Endometrium (tissue), 2 donors: ENCODE data around the gene ELF5.

Experiments
- FAIRE-seq: peaks from 2 replicates; lab custom pipeline; 2012; peaks lifted over from hg19 to GRCh38; lab: Jason Lieb, UNC
- donor health status: control.
- donor health status: control.

Gene ELF5

DNA sequence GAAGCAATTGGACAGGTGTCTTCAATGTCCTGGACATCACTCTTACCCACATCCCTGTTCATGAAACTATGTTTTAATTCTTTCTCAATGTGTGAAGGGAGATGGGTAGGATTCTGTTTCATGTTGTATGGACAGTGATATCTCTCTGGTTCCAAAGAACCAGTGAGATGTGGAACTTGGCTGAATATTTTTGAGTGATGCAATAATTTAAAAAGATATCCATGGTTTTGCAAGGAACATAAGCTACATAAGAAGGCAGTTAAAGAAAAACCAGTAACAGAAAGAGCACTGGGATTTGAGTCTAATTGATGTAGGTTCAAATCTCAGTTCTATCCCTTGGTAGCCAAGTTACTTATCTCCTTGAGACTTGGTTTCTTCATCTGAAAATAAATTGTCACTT is 7.7 kb upstream of the ELF5 start:
- FAIRE-seq = no peak

DNA sequence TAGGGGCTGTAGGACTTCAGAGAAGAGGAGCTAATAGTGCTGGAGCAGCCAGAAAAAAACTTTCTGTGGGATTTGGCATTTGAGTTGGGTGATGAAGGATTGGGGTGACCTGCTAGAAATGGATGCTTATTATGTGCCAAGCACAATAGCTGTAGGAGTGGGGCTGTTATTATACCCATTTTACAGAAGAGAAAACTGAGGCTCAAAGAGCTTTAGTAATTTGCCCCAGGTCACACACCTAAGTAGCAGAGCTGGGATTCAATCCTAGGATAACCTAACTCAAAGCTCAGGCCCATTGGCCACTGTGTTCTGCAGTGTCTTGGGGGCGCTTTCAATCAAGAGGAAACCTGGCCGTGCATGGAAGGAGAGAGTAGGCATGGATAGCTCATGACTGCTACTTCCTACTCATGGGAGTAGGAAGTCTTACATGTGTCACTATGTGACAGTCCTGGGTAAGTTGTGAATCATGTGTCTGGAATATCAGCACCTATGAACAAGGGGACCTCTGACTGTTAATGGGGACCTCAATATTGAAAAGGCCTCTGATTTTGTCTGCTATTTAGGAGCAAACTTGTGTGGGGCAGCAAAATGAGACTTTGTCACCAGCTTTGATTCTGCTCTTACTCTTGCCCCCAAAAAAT is 6.1 kb upstream of the ELF5 start:
- no peak for FAIRE-seq

DNA sequence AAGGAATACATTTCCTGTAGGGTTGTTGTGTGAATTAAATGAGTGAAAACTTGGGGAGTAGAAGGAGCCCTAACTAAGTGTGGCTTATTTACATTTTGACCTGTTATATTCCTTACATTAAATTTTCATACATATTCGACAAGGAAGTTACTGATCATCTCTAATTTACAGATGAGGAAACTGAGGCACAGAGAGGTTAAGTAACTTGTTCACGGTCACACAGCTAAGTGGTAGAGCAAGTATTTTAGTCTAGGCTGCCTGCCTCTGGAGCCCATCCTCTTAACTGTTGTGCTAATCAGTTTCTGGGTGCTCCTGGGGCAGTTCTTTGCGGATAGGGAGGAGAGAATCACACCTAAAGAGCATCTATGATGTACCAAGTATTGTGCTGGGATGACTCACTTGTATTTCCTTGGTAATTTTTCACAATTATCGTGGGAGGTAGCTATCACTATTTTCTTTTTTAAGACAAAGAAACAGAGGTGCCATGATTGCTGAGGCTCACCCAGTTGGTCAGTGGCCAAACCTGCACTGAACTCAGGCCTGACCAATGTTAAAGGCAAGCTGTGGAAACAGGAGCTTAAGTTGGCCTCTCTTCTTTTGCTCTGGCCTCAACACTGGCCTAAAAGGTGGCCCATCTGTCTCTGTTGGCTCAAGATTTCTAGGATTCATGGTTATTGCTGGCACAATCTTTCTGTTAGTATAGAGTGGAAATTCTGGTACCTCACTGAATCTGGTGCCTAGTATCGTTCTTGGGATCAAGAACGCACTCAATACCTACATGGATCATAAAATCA is 2.9 kb upstream of the ELF5 start:
- no peak for FAIRE-seq

DNA sequence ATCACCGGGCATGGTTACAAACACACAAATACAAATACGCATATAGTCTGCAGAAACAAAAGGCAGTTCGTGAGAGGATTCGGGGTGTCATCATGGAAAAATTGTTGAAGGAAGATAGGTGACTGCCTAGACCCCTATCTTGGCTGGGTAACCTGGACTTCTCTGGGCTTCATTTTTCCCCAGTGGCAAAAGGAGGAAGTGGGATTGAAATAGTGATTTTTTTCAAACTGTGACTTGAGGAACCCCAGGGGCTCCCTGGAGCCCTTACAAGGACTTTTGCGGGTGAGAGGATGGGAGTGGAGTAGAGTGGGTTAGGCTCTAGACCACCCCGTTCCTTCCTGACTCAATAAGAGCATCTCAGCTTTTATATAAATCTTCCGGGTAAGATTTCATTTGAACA is 1.0 kb upstream of the ELF5 start:
- FAIRE-seq = no peak

DNA sequence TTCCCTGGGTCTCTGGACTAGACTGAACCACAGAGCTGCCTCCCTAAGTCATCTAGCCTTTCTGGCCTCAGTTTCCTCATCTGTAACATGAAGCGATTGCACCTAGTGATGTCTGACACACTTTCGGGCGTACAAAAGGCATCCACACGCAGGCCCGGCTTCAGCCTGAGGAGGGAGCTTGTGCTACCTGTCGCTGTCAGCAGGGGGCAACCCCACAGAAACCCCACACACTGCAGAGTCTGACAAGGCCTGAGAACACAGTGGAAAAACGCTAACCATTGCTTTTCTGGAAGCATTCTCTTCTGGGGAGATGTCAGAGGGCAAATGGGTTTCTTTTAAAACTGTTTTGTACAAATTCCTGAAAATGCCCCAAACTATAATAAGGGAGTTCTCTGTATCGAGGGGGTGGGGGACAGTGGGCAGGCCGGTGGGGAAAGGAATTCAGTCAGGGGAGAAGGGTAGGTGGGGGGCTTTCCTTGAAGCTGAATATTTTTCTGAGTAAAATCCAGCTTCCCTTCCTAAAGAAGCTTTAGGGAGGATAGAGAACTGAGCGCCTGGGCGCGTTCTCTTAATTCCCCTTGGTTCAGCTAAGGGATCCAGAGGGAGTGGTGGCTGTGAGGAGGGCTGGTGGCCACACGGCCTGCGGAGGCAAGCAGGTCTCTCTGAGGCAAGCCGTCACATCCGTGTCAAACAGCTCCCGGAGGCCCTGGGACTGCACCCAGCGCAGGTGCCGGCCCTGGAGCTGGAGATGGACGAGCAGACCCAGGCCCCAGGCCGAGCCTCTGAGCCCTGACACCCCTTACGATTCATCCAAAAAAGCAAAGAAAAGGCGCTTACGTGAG is 533 bp downstream of the ELF5 start:
- no peak for FAIRE-seq

DNA sequence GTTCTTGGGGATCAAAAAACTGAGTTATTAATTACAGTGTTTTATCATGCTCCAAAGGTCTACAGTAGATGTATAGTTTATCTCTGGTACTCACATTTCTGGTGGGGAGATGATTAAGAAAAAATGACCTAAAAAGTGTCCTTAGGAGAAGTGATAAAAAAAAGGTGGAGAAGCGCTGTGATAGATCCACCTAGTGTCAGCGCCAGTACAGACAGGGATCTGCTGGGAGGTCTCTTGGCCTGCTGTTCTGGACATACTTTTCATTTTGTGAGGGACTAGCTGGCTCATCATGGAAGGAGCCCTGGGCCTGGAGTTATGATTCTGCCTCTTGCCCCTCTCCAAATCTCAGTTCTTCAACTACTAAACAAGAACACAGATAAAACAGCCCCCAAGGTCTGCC is 2.9 kb downstream of the ELF5 start:
- no peak for FAIRE-seq

DNA sequence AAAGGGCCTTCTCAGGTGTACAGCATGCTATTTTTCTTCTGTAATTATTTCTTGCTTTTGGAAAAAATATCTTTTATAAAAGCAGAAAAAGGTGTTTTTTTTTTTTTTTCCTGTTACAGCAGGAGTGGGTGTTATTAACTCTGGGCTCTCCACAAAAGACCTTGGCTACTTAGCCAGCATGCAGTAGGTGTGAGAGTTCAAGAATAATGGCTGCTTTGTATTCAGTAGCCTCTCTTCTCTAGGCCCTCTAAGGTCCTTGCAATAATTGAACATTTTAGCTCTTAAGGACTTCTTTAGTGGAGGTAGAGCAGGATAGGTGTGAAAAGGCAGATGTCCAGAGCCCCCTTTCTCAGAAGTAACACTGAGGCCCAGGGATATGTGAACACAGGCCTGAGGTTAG is 3.4 kb downstream of the ELF5 start:
- FAIRE-seq = no peak

DNA sequence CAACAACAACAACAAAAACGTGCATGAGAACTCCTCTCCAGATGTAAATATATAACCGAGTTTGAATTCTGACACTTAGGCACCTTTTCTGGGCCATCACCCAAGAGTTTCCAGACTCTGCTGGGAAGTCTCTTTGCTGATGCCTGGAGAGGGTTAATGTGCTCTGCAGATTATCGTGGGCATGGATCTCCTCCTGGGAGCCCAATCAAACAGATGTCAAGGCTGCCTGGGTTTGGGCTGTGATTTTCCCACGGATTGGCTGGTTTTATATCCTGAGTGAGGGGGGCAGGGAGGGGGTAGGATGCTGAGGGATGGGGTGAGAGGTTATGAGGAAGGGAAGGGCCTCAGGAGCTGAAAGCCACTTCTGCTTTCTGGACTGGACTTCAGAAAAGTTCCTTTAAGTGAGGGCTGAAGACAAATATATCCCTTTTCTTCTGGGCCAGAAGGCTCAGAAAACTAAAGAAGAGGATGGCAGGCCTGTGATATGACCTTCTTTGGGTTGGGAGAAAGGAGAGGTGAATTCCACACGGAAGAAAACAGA is 4.2 kb downstream of the ELF5 start:
- no peak for FAIRE-seq

DNA sequence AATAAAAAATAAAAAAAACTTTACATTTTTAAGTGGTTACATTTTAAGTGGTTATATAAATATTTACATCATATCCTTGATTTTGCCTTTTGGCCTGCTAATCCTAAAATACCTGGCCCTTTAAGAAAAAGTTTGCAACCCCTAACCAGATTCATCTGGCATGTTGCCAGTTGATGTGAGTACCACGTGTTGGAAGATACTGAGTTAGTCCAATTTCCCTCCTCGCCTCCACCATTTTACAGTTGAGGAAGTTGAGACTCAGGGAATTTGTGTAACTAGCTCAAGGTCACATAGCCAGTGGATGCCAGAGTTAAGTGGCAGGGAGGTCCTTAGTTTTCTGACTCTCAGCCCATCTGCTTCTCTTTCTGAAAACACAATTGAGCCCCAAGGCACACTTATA is 5.1 kb downstream of the ELF5 start:
- FAIRE-seq = no peak

DNA sequence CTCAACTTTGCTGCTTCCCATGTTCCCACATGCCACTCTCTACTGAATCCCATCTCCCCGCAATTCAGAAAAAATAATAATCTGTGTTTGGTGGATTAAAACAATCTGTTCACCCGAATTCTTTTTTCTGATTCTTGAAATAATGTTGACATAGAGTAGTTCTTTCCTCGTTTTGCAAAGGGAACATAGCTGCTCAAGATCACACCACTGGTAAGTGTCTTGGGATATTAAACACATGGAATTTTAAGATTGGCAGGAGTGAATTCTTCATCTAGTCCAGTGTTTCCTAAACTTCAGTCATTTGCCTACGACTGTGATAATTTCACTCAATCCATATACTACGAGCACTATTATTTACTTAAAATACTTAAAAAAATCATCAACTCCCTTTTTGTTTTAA is 6.0 kb downstream of the ELF5 start:
- FAIRE-seq = no peak

DNA sequence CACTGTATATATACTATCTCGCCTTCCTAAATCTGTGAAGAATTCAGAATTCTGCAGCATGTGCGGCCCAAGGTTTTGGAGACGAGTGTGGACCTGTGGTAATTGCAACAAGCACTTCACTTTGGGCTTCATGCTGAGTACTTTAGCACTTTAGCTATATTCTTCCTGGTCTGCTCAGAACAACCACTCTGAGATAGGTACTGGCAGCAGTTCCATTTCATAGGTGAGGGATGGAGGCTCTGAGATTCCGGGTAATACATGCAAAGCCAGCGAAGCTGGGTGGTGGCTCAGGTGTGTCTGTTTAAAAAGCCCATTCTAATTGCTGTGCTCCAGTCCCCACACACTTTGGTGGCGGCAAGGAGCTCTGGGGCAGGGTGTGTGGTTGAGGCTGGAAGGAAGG is 6.4 kb downstream of the ELF5 start:
- FAIRE-seq = no peak

DNA sequence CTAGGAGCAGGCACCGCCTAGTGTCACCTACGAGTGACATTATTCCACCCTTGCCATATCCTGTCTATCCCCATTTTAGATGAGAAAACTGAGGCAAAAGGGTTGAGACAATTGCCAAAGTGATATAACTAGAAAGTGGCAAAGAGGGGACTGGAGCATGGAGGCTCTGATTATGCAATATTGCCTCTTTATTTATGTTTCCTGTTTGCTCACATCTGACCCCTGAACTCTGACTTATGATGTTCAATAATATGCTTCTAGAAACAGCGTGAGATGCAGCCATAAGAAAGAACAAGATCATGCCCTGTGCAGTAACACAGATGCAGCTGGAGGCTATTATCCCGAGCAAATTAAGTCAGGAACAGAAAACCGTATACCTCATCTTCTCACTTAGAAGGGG is 7.7 kb downstream of the ELF5 start:
- no peak for FAIRE-seq

DNA sequence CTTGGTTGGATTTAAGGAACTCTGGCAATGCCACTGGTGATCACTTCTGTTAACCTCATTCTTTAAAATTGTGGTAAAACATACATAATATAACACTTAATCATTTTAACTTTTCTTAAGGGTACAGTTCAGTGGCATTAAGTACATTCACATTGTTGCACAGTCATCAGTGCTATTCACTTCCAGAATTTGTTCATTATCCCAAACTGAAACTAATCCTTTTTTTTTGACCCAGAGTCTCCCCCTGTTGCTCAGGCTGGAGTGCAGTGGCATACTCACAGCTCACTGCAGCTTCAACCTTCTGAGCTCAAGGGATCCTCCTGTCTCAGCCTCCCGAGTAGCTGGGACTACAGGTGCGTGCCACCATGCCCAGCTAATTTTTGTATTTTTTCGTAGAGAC is 10.6 kb downstream of the ELF5 start:
- FAIRE-seq = no peak

DNA sequence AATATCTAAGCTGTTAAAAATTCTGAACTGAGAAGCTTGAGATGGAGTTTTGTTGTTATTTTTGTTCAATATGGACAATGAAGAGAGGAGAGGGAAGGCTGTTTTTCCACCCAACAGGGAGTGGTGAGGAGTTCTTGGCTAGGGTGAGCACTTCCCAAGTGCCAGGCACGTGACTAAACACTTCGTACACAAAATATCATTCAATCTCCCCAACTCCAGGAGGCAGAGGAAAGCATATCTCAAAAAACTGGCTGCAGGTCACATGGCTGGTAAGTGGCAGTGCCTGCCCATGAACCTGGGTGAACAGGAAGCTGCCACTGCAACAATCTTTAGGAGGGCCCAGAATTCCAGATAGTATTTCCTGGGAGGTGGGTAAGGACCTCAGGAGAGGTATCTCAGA is 11.6 kb downstream of the ELF5 start:
- FAIRE-seq = no peak

DNA sequence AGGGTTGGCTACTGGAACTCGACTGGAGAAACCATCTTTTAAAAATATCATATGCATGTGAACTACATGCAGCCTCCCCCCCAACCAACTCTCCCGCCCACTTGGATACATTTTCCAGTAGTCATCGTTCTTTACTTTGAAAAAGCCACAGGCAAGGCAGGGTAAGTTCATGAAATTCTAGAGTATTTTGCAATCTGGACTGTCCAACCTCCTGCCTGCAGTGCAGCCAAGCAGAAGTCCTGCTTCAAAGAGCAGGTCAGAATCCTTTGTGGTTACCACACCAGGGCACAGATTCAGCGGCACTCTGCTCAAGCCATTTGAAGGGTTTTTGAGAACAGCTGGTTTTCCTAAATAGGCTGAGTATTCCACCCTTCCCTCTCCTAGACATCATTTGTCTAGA is 12.1 kb downstream of the ELF5 start:
- FAIRE-seq = no peak

DNA sequence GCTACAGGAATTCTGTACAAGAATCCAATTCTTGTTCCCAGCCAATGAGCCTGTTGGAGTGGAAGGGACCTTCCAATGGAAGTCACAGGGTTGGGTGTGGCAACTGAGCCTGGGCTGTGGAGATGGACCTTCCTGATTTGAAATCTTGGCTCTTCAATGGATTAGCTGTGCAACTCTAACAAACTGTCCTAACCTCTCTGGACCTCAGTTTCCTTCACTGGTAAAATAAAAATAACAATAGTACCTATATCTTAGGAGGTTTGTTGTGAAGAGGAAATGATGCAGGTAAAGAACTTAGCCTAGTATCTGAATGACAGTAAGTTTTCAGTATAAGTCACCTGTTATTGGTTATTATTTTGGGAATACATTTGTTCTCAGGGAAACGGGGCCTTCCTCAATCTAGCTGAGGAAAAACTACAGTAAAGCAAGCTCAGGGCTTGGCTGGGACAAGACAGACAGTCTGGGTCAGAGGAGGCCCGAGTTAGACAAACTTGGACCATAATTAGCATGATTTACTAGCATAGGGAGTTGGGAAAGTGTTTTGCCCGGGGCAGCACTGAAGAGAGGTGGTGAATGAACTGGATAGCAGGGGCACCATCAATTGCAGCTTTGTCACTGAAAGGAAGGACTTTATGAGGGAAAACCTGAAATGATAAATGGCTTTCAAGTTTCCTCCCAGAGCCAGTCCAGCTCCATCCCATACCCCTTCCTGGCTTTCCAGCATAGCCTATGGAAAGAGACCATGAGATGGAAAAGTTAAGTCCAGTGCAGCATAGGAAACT is 13.7 kb downstream of the ELF5 start:
- FAIRE-seq = no peak

DNA sequence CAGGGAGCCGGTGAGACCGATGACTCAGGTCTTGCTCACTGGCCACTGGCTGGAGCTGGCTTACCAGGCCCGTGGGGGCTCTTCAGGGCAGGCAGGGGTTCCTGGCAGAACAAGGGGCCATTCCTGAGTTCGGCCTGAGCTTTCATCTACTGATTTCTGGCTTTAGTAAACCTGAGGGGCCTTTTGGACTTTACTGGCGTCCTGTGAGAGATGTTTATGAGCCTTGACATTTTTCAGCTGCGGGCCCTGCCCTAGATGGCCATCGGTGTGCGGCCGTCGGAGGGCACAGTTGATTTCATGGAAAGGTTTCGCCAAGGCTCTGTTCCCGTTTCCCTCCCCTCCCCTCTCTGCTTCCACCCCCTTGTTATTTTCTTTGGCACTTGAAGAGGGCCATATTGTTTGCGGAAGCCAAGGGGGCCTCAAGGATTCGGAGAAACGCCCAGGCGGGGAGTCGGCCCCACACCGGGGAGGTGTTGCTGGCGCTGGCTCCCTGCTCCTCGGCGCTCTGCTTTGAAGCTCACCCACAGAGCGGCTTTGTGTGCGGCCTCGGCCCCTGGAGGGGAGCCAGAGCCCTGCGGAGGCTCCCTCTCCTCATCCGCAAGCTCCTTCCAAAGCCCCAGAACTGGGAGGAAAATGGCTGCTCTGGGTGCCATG is 17.7 kb downstream of the ELF5 start:
- FAIRE-seq = no peak

DNA sequence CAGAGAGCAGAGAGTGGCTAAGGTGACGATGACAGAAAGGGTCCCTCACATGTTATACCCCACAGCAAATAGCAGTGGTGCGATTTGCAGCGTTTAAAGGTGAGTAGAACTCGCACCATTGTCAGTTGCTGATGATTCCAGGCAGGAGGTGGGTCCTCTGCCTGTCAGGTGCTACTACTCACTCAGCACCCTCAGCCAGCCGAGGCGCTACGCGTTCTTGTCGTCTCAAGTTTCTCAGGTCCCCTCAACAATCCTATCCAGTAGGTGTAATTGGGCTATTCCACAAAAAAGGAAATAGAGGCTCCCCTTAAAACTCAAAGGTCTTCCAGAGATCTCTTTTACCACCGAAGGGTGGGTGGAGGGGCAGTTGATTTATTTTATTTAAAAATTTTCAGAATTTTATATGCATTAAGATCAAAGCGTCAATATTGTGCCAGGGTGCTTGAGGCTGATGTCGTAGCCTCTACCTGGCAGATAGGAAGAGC is 18.3 kb downstream of the ELF5 start:
- FAIRE-seq = no peak

DNA sequence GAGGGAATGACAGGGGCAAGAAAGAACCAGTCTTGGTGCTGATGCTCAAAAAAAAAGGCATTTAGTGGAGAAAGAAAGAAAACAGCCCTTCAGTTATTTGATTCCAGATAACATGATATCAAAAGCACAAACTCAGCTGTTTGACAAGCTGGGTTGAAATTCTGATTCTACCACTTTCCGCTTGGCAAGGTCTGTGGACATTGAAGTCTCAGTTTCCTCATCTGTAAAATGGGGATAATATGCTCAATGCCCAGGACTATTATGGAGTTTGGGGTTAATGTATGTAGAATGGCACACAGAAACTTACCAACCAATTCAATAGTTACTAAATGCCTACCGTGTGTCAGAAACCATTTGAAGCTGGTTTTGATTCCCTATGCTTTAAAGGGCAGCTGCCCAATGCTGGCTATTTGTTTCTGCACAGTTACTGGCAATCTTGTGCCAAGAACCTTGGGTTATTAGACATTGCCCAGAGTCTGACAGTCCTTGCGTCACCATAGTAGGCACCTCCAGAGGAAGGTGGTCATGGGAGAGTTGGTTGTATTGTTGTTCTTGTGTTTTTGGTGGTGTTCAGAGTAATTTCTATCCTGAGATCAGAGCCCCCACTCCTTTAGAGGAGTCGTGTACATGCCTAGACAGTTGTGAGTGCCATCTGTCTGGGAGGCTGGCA is 19.5 kb downstream of the ELF5 start:
- FAIRE-seq = no peak

DNA sequence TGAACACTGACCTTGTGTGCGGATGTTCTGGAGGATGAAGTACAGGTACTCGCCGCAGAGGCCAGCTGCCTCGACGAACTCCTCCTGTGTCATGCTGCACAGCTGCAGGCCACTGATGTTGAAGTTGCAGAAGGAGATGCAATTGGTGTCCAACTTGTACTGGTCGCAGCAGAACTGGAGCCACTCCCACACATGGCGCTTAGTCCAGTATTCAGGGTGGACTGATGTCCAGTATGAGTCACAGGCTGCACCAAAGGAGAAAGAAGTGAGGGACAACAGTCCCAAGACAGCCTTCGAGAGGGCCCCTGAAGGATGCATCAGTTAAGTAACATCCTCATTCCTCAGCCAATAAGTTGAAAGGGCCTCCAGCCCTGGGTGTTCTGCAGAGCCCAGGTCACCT is 20.1 kb downstream of the ELF5 start:
- no peak for FAIRE-seq
